ENCODE measurements around the gene DTX4.

- TF ChIP-seq CTCF (IDR thresholded peaks at IDR 0.05), result no peak
- TF ChIP-seq POLR2A (IDR thresholded peaks at IDR 0.05), result no peak
These were observed 27.2 kb upstream of the DTX4 start for GRCh38 chr11:59144579-59145345.

Data from testis (tissue), 2 donors.